Measurements from ENCODE around the gene DNAJB6. TPM values are rescaled to one million over a fixed set of nuclear protein-coding genes. Genes with fewer than 3 reads are reported as not detected.
A peak's percentile ranks its signal among the peaks of the same experiment; 100 is the strongest.

The DNAJB6 gene
- polyA plus RNA-seq, 1 experiment = 188 TPM

GRCh38 chr7:157347217-157347904, 10.6 kb downstream of the DNAJB6 start:
- ChIA-PET CTCF (interaction anchor here (1.1 to 2.2 kb wide), 4 partner anchors 39 to 74 kb away, joined by 3 to 9 read pairs (median 4); no protein-coding TSS in a partner anchor), POLR2A (no interaction called here)
- DNase-seq (ENCODE audit: low read depth, low spot score) = peak; percentile 33
- no peak for TF ChIP-seq CTCF (IDR thresholded peaks at IDR 0.05; ENCODE audit: low read depth, low read length)
- Histone ChIP-seq H3K9me3 (ENCODE audit: control insufficient read depth, insufficient read depth, low read length) (no peaks in the 10 kb centered on the region), H3K4me3 (ENCODE audit: low read depth, low read length) (no peak overlapping the region), H3K27me3 (ENCODE audit: control insufficient read depth, insufficient read depth, low read length) (no peaks in the 10 kb centered on the region), H3K27ac (ENCODE audit: low read depth, low read length) (no peak overlapping the region)

GRCh38 chr7:157348548-157348947, 11.7 kb downstream of the DNAJB6 start:
- POLR2A ChIA-PET = interaction anchor here (0.5 kb wide), 1 partner anchor 9 kb away, joined by 3 read pairs; no protein-coding TSS in a partner anchor
- Histone ChIP-seq H3K27ac (ENCODE audit: low read depth, low read length) (no peak overlapping the region), H3K9me3 (ENCODE audit: control insufficient read depth, insufficient read depth, low read length) (no peaks in the 10 kb centered on the region), H3K4me3 (ENCODE audit: low read depth, low read length) (no peak overlapping the region), H3K27me3 (ENCODE audit: control insufficient read depth, insufficient read depth, low read length) (no peaks in the 10 kb centered on the region)
- CTCF ChIA-PET = interaction anchor here (1.2 kb wide), 2 partner anchors 38 to 75 kb away, joined by 3 read pairs; no protein-coding TSS in a partner anchor
- TF ChIP-seq CTCF (IDR thresholded peaks at IDR 0.05; ENCODE audit: low read depth, low read length) = no peak
- DNase-seq (ENCODE audit: low read depth, low spot score) = no peak

GRCh38 chr7:157352516-157352915, 15.7 kb downstream of the DNAJB6 start:
- Histone ChIP-seq H3K27ac (ENCODE audit: low read depth, low read length) (no peak overlapping the region), H3K4me3 (ENCODE audit: low read depth, low read length) (no peak overlapping the region), H3K9me3 (ENCODE audit: control insufficient read depth, insufficient read depth, low read length) (no peaks in the 10 kb centered on the region; the same call in 1 of the 2 replicates), H3K27me3 (ENCODE audit: control insufficient read depth, insufficient read depth, low read length) (no peaks in the 10 kb centered on the region)
- no peak for DNase-seq (ENCODE audit: low read depth, low spot score)
- CTCF ChIA-PET = no interaction called here
- POLR2A ChIA-PET = no interaction called here
- TF ChIP-seq CTCF (IDR thresholded peaks at IDR 0.05; ENCODE audit: low read depth, low read length) = no peak

- Histone ChIP-seq H3K9me3 (ENCODE audit: control insufficient read depth, insufficient read depth, low read length) (no peaks in the 10 kb centered on the region; the same call in 1 of the 2 replicates), H3K27ac (ENCODE audit: low read depth, low read length) (no peak overlapping the region), H3K4me3 (ENCODE audit: low read depth, low read length) (no peak overlapping the region), H3K27me3 (ENCODE audit: control insufficient read depth, insufficient read depth, low read length) (no peaks in the 10 kb centered on the region)
- TF ChIP-seq CTCF (IDR thresholded peaks at IDR 0.05; ENCODE audit: low read depth, low read length) = no peak
- ChIA-PET POLR2A (no interaction called here), CTCF (interaction anchor here (0.6 to 1.1 kb wide), 2 partner anchors 16 to 17 kb away, joined by 3 to 5 read pairs; no protein-coding TSS in a partner anchor)
- DNase-seq (ENCODE audit: low read depth, low spot score) = no peak
Observed at GRCh38 chr7:157355784-157356511, 19.1 kb downstream of the DNAJB6 start.
